IPS-20b (cell line): Measurements from ENCODE around the gene PDCD6IP.
A peak's percentile ranks its signal among the peaks of the same experiment; 100 is the strongest.

Experiments used
- H3K27ac ChIP-seq: one replicate; pipeline ENCODE4 v1.5.1; 2013; ENCODE audit warnings: low read length
- H3K27me3 ChIP-seq: 2 replicates; pipeline ENCODE4 v1.6.1; 2013; ENCODE audit warnings: mild to moderate bottlenecking, low read length, inconsistent platforms; ENCODE audit not compliant: insufficient read depth
- H3K36me3 ChIP-seq: 2 replicates; pipeline ENCODE4 v1.6.1; 2013; ENCODE audit warnings: low read depth, mild to moderate bottlenecking, inconsistent platforms, low read length, moderate library complexity; ENCODE audit not compliant: insufficient read depth
- H3K4me1 ChIP-seq: 2 replicates; pipeline ENCODE4 v1.6.1; 2013; ENCODE audit warnings: mild to moderate bottlenecking, control low read depth, inconsistent platforms, low read length, moderate library complexity; ENCODE audit not compliant: insufficient read depth
- H3K4me3 ChIP-seq: 2 replicates; pipeline ENCODE4 v1.5.1; 2013; ENCODE audit warnings: mild to moderate bottlenecking, low read length, inconsistent platforms
- H3K9ac ChIP-seq: 2 replicates; pipeline ENCODE4 v1.6.1; 2013; ENCODE audit warnings: low read depth, mild to moderate bottlenecking, inconsistent platforms, low read length, moderate library complexity
- H3K9me3 ChIP-seq: 2 replicates; pipeline ENCODE4 v1.6.1; 2013; ENCODE audit warnings: mild to moderate bottlenecking, low read depth, low read length, inconsistent platforms; ENCODE audit not compliant: insufficient read depth

Gene PDCD6IP

GRCh38 chr3:33798113-33798417 lies 365 bp upstream of the PDCD6IP start:
- peak overlapping the region; percentile 91; the same call in 1 of the 2 replicates for H3K9ac ChIP-seq
- H3K9me3 ChIP-seq = peaks cover 2% of the 10 kb centered on the region
- H3K36me3 ChIP-seq = peaks cover 4% of the 10 kb centered on the region; the same call in 1 of the 2 replicates
- H3K4me1 ChIP-seq = no peaks in the 10 kb centered on the region; the same call in 1 of the 2 replicates
- peak overlapping the region; percentile 38 for H3K27ac ChIP-seq
- peak overlapping the region; percentile 93 for H3K4me3 ChIP-seq
- H3K27me3 ChIP-seq = no peaks in the 10 kb centered on the region

DNA sequence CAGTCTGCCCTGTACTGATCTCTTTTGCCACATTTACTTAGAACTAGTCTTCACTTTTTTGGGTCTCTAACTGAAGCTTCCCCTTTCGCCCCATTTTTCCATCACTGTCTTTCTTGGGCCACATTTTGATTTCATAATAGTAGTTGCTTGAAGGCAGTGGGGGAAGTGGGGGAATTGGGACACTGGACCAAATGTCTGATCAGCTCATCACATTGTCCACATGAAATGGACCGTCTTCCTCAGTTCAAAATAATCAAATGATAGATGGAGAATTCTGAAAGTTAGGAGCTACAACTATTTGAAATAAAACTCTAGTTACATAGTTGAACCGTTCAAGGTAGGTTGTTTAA lies 747 bp downstream of the PDCD6IP start:
- H3K4me3 ChIP-seq = peak overlapping the region; percentile 93
- no peaks in the 10 kb centered on the region for H3K27me3 ChIP-seq
- no peak overlapping the region for H3K27ac ChIP-seq
- H3K4me1 ChIP-seq = no peaks in the 10 kb centered on the region; the same call in 1 of the 2 replicates
- H3K9me3 ChIP-seq = peaks cover 6% of the 10 kb centered on the region
- H3K36me3 ChIP-seq = peaks cover 13% of the 10 kb centered on the region; the same call in 1 of the 2 replicates
- peak overlapping the region; percentile 91; the same call in 1 of the 2 replicates for H3K9ac ChIP-seq

DNA sequence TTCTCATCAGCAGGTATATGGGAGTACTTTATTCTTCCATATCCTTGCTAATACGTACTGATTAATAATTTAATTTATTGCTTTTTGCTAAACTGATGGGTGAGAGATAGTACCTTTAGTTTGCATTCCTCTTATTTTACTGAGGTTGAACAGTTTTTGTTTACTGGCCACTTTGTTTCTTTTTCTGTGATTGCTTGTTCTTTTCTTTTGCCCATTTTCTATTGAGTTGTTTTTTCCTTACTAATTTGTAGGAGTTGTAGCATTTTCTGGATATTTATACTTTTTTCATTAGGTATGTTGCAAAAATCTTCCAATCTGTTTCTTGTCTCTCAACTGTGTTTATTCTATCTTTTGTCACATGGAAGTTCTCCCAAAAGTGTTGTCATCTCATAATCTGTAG lies 4.8 kb downstream of the PDCD6IP start:
- Histone ChIP-seq H3K4me1 (no peaks in the 10 kb centered on the region; the same call in 1 of the 2 replicates), H3K9ac (no peak overlapping the region), H3K36me3 (peaks cover 16% of the 10 kb centered on the region; the same call in 1 of the 2 replicates), H3K27me3 (no peaks in the 10 kb centered on the region), H3K9me3 (peaks cover 6% of the 10 kb centered on the region), H3K4me3 (no peak overlapping the region), H3K27ac (no peak overlapping the region)

DNA sequence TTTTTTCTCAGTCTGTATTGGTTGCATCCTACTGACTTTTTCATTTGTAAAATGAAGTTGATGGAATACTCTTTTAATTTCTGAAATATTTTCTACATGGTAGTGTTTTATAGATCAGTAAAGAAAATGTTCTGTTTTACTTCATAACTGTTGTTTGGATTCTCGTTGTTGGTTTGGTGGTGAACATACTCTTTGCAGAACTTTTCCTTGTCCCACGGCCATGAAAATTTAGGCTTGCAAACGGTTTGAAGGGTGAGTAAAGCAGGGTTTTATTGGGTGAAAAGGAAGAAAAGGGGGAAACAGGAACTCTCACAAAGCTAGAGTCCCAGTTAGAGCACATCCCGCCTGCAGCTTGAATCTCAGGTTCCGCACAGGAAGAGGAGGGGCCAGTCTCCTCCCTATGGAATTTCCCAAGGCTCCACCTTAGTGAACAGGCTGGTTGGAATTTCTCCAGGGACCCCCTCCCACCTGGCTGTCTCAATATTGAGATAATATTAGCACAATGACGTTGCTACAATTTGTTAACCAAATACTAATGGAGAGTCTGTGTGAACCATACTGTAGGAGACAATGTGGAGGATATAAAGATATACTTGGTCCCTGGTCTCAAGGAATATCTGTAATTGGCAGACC lies 5.6 kb downstream of the PDCD6IP start:
- Histone ChIP-seq H3K27ac (no peak overlapping the region), H3K27me3 (no peaks in the 10 kb centered on the region), H3K9ac (no peak overlapping the region), H3K4me3 (no peak overlapping the region), H3K9me3 (peaks cover 6% of the 10 kb centered on the region), H3K4me1 (no peaks in the 10 kb centered on the region; the same call in 1 of the 2 replicates), H3K36me3 (peaks cover 16% of the 10 kb centered on the region; the same call in 1 of the 2 replicates)

DNA sequence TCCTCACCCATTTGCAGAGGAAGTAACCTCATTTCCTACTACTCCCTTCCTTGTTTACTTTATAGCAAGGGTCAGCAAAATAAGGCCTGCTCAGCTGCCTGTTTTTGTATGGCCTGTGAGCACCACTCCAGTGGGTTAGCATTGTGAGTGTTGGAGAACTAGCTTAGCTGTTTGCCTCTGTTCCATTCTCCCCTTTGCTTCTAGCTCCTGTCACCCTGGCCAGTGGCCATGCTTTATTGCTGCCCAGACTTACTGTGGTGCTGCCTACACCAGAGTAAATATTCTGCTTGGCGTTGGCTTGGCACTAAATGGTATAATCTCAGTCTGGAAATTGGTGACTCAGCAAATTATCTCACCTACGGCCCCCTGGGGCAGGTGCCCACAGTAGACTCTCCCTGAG lies 8.8 kb downstream of the PDCD6IP start:
- no peaks in the 10 kb centered on the region for H3K27me3 ChIP-seq
- no peaks in the 10 kb centered on the region; the same call in 1 of the 2 replicates for H3K4me1 ChIP-seq
- no peak overlapping the region for H3K9ac ChIP-seq
- H3K9me3 ChIP-seq = peaks cover 6% of the 10 kb centered on the region
- no peak overlapping the region for H3K27ac ChIP-seq
- no peak overlapping the region for H3K4me3 ChIP-seq
- peaks cover 16% of the 10 kb centered on the region; the same call in 1 of the 2 replicates for H3K36me3 ChIP-seq

GRCh38 chr3:33808559-33808958 lies 10.1 kb downstream of the PDCD6IP start:
- Histone ChIP-seq H3K4me3 (no peak overlapping the region), H3K9me3 (no peaks in the 10 kb centered on the region; the same call in 1 of the 2 replicates), H3K9ac (no peak overlapping the region), H3K27me3 (no peaks in the 10 kb centered on the region), H3K36me3 (peaks cover 12% of the 10 kb centered on the region; the same call in 1 of the 2 replicates), H3K4me1 (no peaks in the 10 kb centered on the region; the same call in 1 of the 2 replicates), H3K27ac (no peak overlapping the region)

GRCh38 chr3:33810545-33810944 lies 12.1 kb downstream of the PDCD6IP start:
- Histone ChIP-seq H3K9me3 (no peaks in the 10 kb centered on the region), H3K4me1 (no peaks in the 10 kb centered on the region; the same call in 1 of the 2 replicates), H3K27ac (no peak overlapping the region), H3K36me3 (peaks cover 11% of the 10 kb centered on the region; the same call in 1 of the 2 replicates), H3K27me3 (no peaks in the 10 kb centered on the region), H3K4me3 (no peak overlapping the region), H3K9ac (no peak overlapping the region)

- Histone ChIP-seq H3K9me3 (no peaks in the 10 kb centered on the region), H3K27ac (no peak overlapping the region), H3K4me3 (no peak overlapping the region), H3K36me3 (peaks cover 20% of the 10 kb centered on the region), H3K9ac (no peak overlapping the region), H3K27me3 (no peaks in the 10 kb centered on the region), H3K4me1 (peaks cover 11% of the 10 kb centered on the region; the same call in 1 of the 2 replicates)
These were observed 23.6 kb downstream of the PDCD6IP start for GRCh38 chr3:33821989-33822388.

DNA sequence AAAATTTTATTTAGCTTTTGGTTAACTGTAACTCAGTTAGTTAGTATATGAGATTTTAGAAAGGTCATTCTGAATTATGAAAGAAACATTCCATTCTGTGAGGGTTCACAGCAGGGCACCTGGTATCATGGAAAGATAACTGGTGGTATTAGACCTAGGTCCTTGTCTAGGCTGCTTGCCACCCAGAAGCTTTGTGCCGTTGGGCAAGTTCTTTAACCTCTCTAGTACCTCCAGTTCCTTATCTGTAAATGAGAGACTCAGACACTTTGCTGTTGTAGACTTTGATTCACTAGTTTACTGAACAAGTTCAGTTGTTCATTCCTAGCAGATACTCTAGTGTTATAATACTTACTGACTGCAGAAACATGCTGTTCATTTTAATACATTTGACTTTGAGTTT lies 25.4 kb downstream of the PDCD6IP start:
- H3K9ac ChIP-seq = no peak overlapping the region
- H3K36me3 ChIP-seq = peaks cover 38% of the 10 kb centered on the region
- peaks cover 11% of the 10 kb centered on the region; the same call in 1 of the 2 replicates for H3K4me1 ChIP-seq
- no peaks in the 10 kb centered on the region for H3K9me3 ChIP-seq
- H3K27me3 ChIP-seq = no peaks in the 10 kb centered on the region
- H3K27ac ChIP-seq = no peak overlapping the region
- H3K4me3 ChIP-seq = no peak overlapping the region

GRCh38 chr3:33825111-33825510 lies 26.7 kb downstream of the PDCD6IP start:
- Histone ChIP-seq H3K27me3 (no peaks in the 10 kb centered on the region), H3K9me3 (no peaks in the 10 kb centered on the region), H3K4me1 (peaks cover 11% of the 10 kb centered on the region; the same call in 1 of the 2 replicates), H3K4me3 (peak overlapping the region; percentile 21; the same call in 1 of the 2 replicates), H3K9ac (no peak overlapping the region), H3K36me3 (peaks cover 35% of the 10 kb centered on the region), H3K27ac (no peak overlapping the region)

DNA sequence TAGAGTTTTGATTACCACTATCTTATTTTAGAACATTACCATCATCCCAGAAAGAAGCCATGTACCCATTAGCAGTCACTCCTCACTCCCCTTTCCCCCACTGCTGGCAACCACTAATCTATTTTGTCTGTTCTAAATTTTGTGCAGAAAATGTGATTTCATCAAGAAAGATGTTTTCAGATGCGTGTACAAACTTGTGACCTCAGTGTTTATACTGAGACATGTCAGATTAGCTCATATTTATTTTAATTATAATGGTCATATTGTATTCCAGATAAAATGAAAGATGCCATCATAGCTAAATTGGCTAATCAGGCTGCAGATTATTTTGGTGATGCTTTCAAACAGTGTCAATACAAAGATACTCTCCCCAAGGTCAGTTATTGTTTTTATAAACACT lies 27.8 kb downstream of the PDCD6IP start:
- Histone ChIP-seq H3K27ac (no peak overlapping the region), H3K9me3 (no peaks in the 10 kb centered on the region), H3K4me1 (peaks cover 11% of the 10 kb centered on the region; the same call in 1 of the 2 replicates), H3K36me3 (peaks cover 35% of the 10 kb centered on the region), H3K4me3 (no peak overlapping the region), H3K27me3 (no peaks in the 10 kb centered on the region), H3K9ac (no peak overlapping the region)

DNA sequence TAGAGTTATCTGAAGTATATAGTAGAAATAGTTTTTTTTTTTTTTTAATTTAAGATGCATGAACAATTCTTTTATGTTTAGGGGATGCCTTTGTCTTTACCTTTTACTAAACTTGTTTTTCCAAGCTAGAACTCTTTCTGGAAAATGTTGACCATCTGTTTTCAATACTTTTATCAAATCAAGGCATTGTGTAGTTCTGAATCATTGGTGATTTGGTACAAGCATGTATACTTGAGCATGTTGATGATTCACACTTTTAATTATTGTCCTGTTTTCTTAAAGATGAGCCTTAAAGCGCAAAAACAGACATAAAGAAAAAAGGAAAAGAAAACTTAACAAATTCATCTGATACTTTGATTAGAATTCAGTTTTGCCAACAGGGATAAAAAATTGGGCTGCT lies 28.3 kb downstream of the PDCD6IP start:
- Histone ChIP-seq H3K9me3 (no peaks in the 10 kb centered on the region), H3K27ac (no peak overlapping the region), H3K4me3 (no peak overlapping the region), H3K36me3 (peaks cover 36% of the 10 kb centered on the region), H3K4me1 (peaks cover 11% of the 10 kb centered on the region; the same call in 1 of the 2 replicates), H3K27me3 (no peaks in the 10 kb centered on the region), H3K9ac (no peak overlapping the region)
